ENCODE results near the gene UFSP1.

UFSP1 gene

DNA sequence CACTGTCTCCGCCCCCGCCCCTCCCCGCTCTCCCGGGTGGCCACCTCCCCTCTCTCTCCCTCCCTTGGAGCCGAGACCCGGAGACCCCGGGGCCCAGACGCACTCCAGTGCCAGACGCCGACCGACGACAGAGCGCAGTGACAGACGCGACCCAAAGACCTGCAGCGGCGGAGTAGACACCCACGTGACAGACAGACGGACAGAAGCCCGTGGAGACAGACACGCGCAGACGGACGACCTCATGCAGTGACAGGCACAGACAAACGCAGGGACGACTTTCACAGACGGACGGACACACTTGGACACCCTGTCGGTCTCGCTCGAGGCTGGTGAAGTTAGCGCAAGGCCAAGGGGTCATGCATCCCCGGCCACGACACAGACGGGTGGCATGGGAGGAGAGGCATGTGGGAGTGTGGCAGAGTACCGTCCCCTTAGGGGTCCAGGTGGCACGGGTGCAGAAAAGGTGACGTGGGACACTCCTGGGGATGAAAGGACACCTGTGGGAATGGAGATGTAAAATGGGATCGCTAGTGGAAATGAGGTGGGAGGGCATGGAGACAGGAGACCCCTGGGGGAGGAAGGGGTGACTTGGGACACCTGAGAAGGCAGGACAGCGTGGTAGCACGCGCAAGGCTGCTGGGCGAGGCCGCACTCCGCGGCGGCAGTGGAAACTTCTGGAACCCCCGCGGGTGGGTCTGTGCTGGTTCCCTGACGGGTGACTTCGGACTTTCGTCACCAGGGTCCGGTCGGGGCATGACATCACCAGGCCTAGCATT, 6.6 kb upstream of the UFSP1 start:
- peak; percentile 71 for DNase-seq

DNA sequence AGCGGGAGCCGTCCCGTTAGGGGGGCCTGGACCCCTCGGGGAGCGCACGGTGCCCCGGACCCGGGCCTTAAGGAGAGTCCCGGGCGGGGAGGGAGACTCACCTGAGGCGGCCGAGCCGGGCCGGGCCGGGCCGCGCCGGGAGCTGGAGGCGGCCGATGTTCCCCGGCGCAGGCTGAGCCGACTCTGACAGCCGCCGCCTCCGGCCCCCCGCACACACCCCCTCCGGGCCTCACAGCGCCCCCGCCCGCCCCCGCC, 6.1 kb upstream of the UFSP1 start, which contains the start of gene ACHE:
TSS of gene ACHE (minus strand) at position 188 of the 255 bp plus-strand sequence. CDS start 1,656 bp downstream, outside the sequence.
- DNase-seq = no peak

GRCh38 chr7:100894860-100895700, 5.6 kb upstream of the UFSP1 start:
- peak; percentile 79 for DNase-seq

- DNase-seq = peak; percentile 57
Measured at GRCh38 chr7:100893910-100894721, 4.6 kb upstream of the UFSP1 start.

DNA sequence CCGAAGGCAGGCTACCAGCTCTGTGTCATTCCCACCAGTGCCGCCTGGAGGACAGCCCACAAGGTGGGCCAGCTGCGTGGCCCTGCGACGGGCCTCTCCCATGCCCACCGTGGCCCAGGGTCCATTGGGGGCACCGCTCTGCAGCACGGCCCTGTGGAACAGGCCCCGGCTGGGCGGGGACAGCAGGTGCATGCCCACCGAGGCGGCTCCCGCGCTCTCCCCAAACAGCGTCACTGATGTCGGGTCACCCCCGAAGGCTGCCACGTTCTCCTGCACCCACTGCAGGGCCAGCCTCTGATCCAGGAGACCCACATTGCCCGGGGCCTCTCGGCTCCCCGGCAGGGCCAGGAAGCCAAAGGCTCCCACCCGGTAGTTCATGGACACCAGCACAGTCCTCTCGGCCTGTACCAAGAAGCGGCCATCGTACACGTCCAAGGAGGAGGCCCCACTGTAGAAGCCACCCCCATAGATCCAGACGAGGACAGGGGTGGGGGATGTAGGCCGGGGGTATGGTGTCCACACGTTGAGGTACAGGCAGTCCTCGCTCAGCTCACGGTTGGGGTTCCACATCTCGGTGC, 3.9 kb upstream of the UFSP1 start:
- DNase-seq = no peak

DNA sequence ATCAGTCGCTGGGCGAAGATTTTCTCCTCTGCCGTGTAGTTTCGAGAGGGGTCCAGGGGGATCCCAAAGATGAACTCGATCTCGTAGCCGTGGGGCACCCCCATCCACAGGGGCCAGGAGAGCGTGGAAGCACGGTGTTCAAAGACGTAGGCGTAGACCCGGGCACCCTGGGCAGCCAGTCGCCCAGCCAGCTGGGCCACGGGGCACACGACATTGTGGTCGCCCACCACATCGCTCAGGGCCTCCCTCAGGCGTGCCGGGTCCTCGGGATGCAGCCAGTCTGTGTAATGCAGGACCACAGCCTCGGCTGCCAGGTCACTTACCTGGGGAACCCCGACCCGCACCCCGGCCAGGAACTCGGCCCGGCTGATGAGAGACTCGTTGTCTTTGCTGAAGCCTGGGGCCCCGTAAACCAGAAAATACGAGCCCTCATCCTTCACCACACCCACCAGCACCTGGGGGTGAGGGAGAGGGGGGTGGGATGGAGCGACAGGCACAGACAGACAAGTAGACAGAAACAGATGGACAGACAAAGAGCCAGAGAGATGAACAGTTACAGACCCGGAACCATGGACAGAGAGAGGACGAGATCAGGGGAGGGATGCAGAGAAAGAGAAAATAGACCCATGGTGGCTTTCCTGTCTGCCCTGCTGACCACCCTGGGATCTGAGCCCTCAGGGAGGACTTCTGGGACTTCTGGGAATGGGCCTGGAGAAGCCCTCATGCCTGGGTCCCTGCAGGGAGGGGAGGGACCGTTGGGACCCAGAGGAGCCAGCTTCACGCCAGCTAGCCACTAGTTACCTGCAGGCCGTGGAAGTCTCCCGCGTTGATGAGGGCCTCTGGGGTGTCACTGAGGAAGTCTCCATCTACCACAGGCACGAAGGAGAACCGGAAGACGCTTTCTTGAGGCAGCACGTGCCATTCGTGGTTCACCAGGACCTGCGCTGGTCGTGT, 3.1 kb upstream of the UFSP1 start:
- peak; percentile 7 for DNase-seq

GRCh38 chr7:100891568-100892247, 2.2 kb upstream of the UFSP1 start:
- peak; percentile 8 for DNase-seq

DNA sequence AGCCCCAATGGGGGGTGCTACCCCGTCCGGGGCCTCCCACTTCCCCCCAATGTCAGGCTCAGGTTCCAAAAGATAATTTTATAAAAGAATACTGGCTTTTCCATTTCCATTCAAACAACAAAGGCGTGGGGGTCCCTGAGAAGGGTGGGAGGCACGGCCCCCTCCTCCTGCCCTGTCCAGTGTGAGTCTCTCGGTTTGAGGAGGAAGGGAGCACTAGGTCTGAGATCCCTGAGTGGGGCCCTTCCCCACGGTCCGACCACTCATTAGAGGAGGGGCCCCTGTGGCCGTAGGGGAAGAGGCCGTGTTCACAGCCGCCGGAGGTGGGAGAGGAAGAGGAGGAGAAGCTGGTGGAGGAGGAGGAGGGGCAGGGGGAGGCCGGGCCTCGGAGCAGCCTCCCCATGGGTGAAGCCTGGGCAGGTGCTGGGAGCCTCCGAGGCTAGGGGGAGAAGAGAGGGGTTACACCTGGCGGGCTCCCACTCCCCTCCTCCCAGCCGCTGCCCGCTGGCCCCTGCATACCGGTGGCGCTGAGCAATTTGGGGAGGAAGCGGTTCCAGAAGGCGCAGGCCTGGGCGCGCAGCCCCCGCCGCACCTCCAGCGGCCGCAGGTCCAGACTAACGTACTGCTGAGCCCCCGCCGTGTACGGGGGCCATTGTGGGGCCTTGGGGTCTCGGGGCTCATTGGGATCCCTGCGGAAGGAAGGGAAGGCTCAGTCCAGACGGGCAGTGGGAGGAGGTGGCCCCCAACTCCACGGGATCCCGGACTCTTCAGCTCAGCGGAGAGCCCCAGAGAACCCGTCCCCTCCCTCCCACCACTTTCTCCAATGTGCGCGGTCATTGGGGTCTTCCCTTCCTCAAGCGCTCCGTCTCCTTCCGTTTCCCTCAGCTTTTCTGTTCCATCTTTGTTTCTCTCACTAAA, 1.4 kb upstream of the UFSP1 start:
- peak; percentile 85 for DNase-seq

- peak; percentile 27 for DNase-seq
Measured at GRCh38 chr7:100888291-100888987, 1.1 kb downstream of the UFSP1 start.

DNA sequence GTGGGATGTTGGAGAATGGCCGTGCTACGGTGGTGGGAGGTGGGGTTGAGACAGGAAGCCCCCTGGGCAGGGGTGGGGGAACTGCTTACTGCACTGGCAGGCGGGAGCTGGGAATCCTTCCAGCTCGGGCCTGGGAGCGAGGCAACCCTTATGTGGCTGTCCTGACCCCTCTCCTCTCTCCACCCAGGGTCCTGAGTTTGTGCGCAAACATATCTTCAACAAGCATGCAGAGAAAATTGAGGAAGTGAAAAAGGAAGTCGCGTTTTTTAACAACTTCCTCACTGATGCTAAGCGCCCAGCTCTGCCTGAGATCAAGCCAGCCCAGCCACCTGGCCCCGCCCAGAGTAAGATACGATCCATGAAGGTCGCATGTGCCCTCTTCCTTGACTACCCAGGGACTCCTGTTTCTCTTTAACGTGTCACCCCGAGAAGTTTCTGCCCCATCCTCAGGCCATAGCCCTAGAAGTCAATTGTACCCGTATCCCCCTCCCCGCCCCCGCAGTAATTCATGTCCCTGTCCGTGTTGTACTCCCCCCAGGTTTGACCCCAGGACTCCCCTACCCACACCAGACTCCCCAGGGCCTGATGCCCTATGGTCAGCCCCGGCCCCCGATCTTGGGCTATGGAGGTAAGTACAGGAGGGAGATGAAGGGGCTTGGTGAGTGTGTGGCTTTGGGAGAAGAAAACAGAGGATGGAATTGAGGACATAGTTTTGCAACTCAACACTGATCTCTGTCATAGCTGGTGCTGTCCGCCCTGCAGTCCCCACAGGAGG, 1.8 kb downstream of the UFSP1 start:
- DNase-seq = no peak

GRCh38 chr7:100886936-100887515, 2.5 kb downstream of the UFSP1 start:
- no peak for DNase-seq

DNA sequence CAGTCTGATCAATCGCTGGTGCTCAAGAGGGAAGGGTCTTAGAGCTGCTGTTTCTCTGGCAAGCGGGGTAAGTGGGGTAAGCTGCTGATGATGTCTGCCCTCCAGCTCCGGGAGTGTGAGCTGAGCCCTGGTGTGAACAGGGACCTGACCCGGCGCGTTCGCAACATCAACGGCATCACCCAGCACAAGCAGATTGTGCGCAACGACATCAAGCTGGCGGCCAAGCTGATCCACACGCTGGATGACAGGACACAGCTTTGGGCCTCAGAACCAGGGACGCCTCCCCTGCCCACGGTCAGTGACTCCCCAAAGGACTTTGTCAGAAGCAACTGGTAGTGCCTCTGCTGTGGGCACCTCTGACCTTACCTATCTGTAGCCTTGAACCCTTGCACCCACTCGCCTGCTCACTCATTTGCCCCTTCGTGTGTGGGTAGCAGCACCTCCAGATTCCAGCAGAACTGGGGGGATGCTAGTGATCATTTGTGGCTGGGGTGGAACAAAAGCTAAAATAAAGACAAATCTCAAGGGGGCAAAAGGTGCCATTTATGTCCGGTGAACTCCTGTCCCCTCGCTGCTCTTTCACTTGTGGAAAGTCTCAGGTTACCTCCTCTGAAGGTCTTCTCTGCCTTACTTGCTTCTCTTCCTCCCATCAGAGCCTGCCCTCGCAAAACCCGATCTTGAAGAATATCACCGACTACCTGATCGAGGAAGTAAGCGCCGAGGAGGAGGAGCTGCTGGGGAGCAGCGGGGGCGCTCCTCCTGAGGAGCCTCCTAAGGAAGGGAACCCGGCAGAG, 3.2 kb downstream of the UFSP1 start:
- DNase-seq = no peak

DNA sequence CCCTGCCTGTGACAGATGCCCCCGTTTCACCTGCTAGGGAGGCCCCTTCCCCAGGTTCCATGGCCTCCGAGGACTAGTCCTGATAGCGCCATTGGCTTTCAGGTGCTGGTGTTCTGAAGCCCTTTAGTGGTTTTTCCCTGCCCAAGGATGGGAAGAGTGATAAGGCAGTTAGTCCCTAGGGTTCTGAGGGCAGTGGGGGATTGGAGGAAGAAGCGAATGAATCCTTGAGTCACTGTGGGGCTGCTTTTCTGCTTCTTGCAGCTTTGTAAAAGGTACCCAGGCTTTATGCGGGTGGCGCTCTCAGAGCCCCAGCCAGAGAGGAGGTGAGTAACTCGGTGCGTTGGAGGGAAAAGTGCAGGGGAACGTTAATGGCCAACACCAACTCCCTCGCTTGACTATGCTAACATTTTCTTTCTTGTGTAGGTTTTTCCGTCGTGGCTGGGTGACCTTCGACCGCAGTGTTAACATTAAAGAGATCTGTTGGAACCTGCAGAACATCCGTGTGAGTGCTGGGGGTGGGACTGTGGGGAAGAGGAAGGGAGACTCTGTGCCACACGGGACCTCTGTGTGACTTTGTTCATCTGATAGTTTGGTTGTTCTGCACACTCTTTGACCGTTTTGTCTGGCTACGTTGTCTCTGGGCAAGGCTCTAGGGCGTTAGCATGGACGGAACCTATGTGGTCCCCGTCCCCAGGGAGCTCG, 3.9 kb downstream of the UFSP1 start:
- no peak for DNase-seq

DNA sequence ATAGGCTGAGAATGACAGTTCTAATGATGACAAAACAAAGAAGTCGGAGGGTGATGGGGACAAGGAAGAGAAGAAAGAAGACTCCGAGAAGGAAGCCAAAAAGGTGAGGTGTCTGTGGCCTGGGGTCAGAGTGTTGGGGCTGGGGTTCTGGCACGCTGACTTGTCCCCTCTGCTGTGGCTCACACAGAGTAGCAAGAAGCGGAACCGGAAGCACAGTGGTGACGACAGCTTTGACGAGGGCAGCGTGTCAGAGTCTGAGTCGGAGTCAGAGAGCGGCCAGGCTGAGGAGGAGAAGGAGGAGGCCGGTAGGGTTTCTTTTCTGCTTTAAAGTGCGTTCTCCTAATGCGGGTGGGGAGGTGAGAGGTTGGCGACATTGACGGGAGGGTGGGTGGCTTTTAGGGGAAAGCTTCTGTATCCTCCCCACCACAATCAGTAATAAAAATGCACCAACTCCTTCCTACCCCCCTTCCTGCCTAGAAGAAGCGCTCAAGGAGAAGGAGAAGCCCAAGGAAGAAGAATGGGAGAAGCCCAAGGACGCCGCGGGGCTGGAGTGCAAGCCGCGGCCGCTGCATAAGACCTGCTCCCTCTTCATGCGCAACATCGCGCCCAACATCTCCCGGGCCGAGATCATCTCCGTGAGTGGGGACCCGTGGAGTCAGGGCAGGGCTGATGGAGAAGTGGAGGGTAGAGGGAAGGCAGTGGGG, 4.6 kb downstream of the UFSP1 start:
- no peak for DNase-seq

- no peak for DNase-seq
Measured at GRCh38 chr7:100882785-100883526, 6.6 kb downstream of the UFSP1 start.

Data from right kidney (tissue), 1 donor.